SK-N-SH (cell line): ENCODE measurements around the gene PCYT1A. TPM values are rescaled to one million over a fixed set of nuclear protein-coding genes. Genes with fewer than 3 reads are reported as not detected.

Experiments
- CTCF ChIA-PET: fragments of 300-600, 350-600 bp; formaldehyde crosslinking; extraction: SDS; loops from one replicate; lab custom pipeline; 2021; lab: Yijun Ruan, JAX
- POLR2A ChIA-PET: fragments of 350-600 bp; sonication (Branson Sonifier 250); formaldehyde crosslinking; extraction: SDS; loops from one replicate; lab custom pipeline; 2020; ENCODE audit warnings: antibody characterized with exemption, inconsistent platforms; lab: Yijun Ruan, JAX
- DNase-seq: peaks from one replicate; pipeline ENCODE4 v3.0.0; 2012
- H2AFZ ChIP-seq: fragments of 200-600 bp; sonication (generic); 2 replicates; pipeline ENCODE4 v1.8.1; 2016; ENCODE audit warnings: antibody characterized with exemption, mild to moderate bottlenecking, low read depth
- H3F3A ChIP-seq: fragments of 200-600 bp; sonication (generic); replicated peaks from 2 replicates; pipeline ENCODE3; 2016; ENCODE audit warnings: antibody characterized with exemption, mild to moderate bottlenecking; ENCODE audit not compliant: insufficient read depth
- H3K27ac ChIP-seq, 2 experiments: fragments of 200-500 bp in 1 of 2; fragments of 200-600 bp in 1 of 2; sonication (Bioruptor generic) in 1 of 2; sonication (generic), shearing (Covaris generic) in 1 of 2; 2 replicates each; pipeline versions ENCODE4 v1.5.1 to v1.6.1; 2014 to 2016; ENCODE audit warnings: low read depth in 2 of 2, inconsistent platforms in 1 of 2, low read length in 1 of 2, mild to moderate bottlenecking in 1 of 2, mixed read lengths in 1 of 2
- H3K27me3 ChIP-seq: fragments of 200-600 bp; sonication (generic), shearing (Covaris generic); 2 replicates; pipeline ENCODE4 v1.6.1; 2016; ENCODE audit warnings: mixed run types; ENCODE audit not compliant: insufficient read depth
- H3K36me3 ChIP-seq, 2 experiments: fragments of 200-500 bp in 1 of 2; fragments of 200-600 bp in 1 of 2; sonication (Bioruptor generic) in 1 of 2; sonication (generic) in 1 of 2; replicated peaks in 1 of 2; 2 replicates each; pipeline versions ENCODE3 to v1.5.1; 2014 to 2016; ENCODE audit warnings: low read length in 1 of 2, mild to moderate bottlenecking in 1 of 2; ENCODE audit not compliant: insufficient read depth in 2 of 2, control insufficient read depth in 1 of 2
- H3K4me1 ChIP-seq, 2 experiments: fragments of 200-500 bp in 1 of 2; fragments of 200-600 bp in 1 of 2; sonication (Bioruptor generic) in 1 of 2; sonication (generic), shearing (Covaris generic) in 1 of 2; 2 replicates each; pipeline versions ENCODE4 v1.5.1 to v1.6.1; 2014 to 2016; ENCODE audit warnings: low read depth in 1 of 2, low read length in 1 of 2, mixed run types in 1 of 2; ENCODE audit not compliant: insufficient read depth in 2 of 2, control insufficient read depth in 1 of 2
- H3K4me2 ChIP-seq: fragments of 200-600 bp; sonication (generic), shearing (Covaris generic); 2 replicates; pipeline ENCODE4 v1.6.1; 2017; ENCODE audit warnings: mixed run types
- H3K4me3 ChIP-seq, 2 experiments: fragments of 200-500 bp in 1 of 2; fragments of 200-600 bp in 1 of 2; sonication (Bioruptor generic) in 1 of 2; sonication (generic), shearing (Covaris generic) in 1 of 2; 2 replicates each; pipeline versions ENCODE4 v1.5.1 to v1.8.1; 2014 to 2016; ENCODE audit warnings: low read depth in 2 of 2, inconsistent platforms in 1 of 2, low read length in 1 of 2, mild to moderate bottlenecking in 1 of 2, mixed read lengths in 1 of 2, moderate library complexity in 1 of 2
- H3K79me2 ChIP-seq: fragments of 200-600 bp; sonication (generic); 2 replicates; pipeline ENCODE4 v1.8.1; 2017; ENCODE audit warnings: mild to moderate bottlenecking; ENCODE audit not compliant: insufficient read depth
- H3K9ac ChIP-seq: fragments of 200-600 bp; sonication (generic); 2 replicates; pipeline ENCODE4 v1.6.1; 2017; ENCODE audit warnings: mixed run types
- H3K9me2 ChIP-seq: fragments of 200-600 bp; sonication (generic); 2 replicates; pipeline ENCODE4 v1.6.1; 2017; ENCODE audit warnings: mixed run types
- H3K9me3 ChIP-seq: fragments of 200-600 bp; sonication (generic); 2 replicates; pipeline ENCODE4 v1.6.1; 2017; ENCODE audit warnings: mixed run types, mild to moderate bottlenecking, moderate library complexity
- H4K20me1 ChIP-seq: fragments of 200-600 bp; sonication (generic); 2 replicates; pipeline ENCODE4 v1.6.1; 2017; ENCODE audit warnings: mild to moderate bottlenecking, mixed run types; ENCODE audit not compliant: insufficient read depth
- CHD2 ChIP-seq: fragments of 150-350 bp; IDR thresholded peaks from 2 replicates; pipeline ENCODE4 v1.6.1; 2018; ENCODE audit warnings: low read length; ENCODE audit not compliant: partially characterized antibody
- CTCF ChIP-seq: fragments of 200-600 bp; sonication (generic); IDR thresholded peaks from 2 replicates; pipeline ENCODE4 v1.6.1; 2017; ENCODE audit warnings: antibody characterized with exemption, mild to moderate bottlenecking, moderate library complexity
- EZH2phosphoT487 ChIP-seq: fragments of 200-600 bp; sonication (generic); IDR thresholded peaks from 2 replicates; pipeline ENCODE4 v1.6.1; 2017; ENCODE audit warnings: low read depth, mixed run types, mild to moderate bottlenecking, antibody characterized with exemption, moderate library complexity, borderline replicate concordance
- FOSL2 ChIP-seq: IDR thresholded peaks from 2 replicates; pipeline ENCODE4 v1.4.0; 2012; ENCODE audit warnings: low read depth, mild to moderate bottlenecking, moderate library complexity, borderline replicate concordance
- FOXJ3 ChIP-seq: sonication (generic); formaldehyde crosslinking; IDR thresholded peaks from 2 replicates; pipeline ENCODE4 v1.5.1; 2020; ENCODE audit warnings: mild to moderate bottlenecking, missing genetic modification reagents
- GABPA ChIP-seq: IDR thresholded peaks from 2 replicates; pipeline ENCODE4 v1.4.0; 2012; ENCODE audit warnings: low read depth, mild to moderate bottlenecking
- GATA2 ChIP-seq: sonication (generic); formaldehyde crosslinking; IDR thresholded peaks from 2 replicates; pipeline ENCODE4 v1.5.0; 2020; ENCODE audit warnings: mild to moderate bottlenecking, missing genetic modification reagents
- IRF3 ChIP-seq: fragments of 150-350 bp; IDR thresholded peaks from 2 replicates; pipeline ENCODE4 v1.6.1; 2016; ENCODE audit warnings: mild to moderate bottlenecking, low read depth, low read length
- JUND ChIP-seq: IDR thresholded peaks from 2 replicates; pipeline ENCODE4 v1.4.0; 2012
- MXI1 ChIP-seq: IDR thresholded peaks from 2 replicates; pipeline ENCODE4 v1.6.1; 2012; ENCODE audit warnings: mild to moderate bottlenecking, low read depth, low read length, improper control_type of control experiment
- NFIC ChIP-seq: IDR thresholded peaks from 2 replicates; pipeline ENCODE4 v1.4.0; 2012; ENCODE audit warnings: borderline replicate concordance
- NRF1 ChIP-seq: IDR thresholded peaks from 2 replicates; pipeline ENCODE4 v1.6.1; 2012; ENCODE audit warnings: low read depth, mild to moderate bottlenecking, low read length
- RCOR1 ChIP-seq: fragments of 150-350 bp; IDR thresholded peaks from 2 replicates; pipeline ENCODE4 v1.6.1; 2017; ENCODE audit warnings: antibody characterized with exemption, low read length
- REST ChIP-seq: IDR thresholded peaks from 2 replicates; pipeline ENCODE4 v1.6.1; 2012; ENCODE audit warnings: mild to moderate bottlenecking, low read depth, low read length, moderate library complexity
- RXRA ChIP-seq: IDR thresholded peaks from 2 replicates; pipeline ENCODE4 v1.4.0; 2012; ENCODE audit warnings: low read depth, mild to moderate bottlenecking, borderline replicate concordance
- SMC3 ChIP-seq: IDR thresholded peaks from 2 replicates; pipeline ENCODE4 v1.6.1; 2012; ENCODE audit warnings: low read depth, low read length, improper control_type of control experiment
- TAF1 ChIP-seq: IDR thresholded peaks from 2 replicates; pipeline ENCODE4 v1.6.1; 2012; ENCODE audit warnings: low read depth, mild to moderate bottlenecking, low read length, moderate library complexity, borderline replicate concordance
- YY1 ChIP-seq: IDR thresholded peaks from 2 replicates; pipeline ENCODE4 v1.4.0; 2012; ENCODE audit warnings: low read depth, mild to moderate bottlenecking
- ZBTB33 ChIP-seq: IDR thresholded peaks from 2 replicates; pipeline ENCODE4 v1.4.0; 2012; ENCODE audit warnings: low read depth, borderline replicate concordance
- WGBS: methylation state at CpG from one replicate; pipeline ENCODE4 v1.1.6; 2017; ENCODE audit warnings: low lambda C conversion rate; 5-methylcytosine and 5-hydroxymethylcytosine counted together
- polyA plus RNA-seq, 3 experiments: library from polyadenylated mRNA; depleted of rRNA; stranded (reverse); fragments of >200 nt; gene quantifications; 2 replicates each; pipeline ENCODE4 v1.2.3, GENCODE V29; 2012

PCYT1A gene
- polyA plus RNA-seq, 1 of the 3 experiments (the other 2 are of a cell fraction): 45.9 TPM

GRCh38 chr3:196287440-196288140, at the start of gene PCYT1A (continued):
- TF ChIP-seq ZBTB33 (no peak; the same call in 1 of the 2 replicates), NRF1 (no peak)
- TF ChIP-seq, all 33 proteins: peak for 13

- Histone ChIP-seq H3K9me2 (no peaks in the 10 kb centered on the region), H3K27ac (no peak overlapping the region), H2AFZ (no peak overlapping the region), H3K4me1 (no peaks in the 10 kb centered on the region), H3K4me3 (no peak overlapping the region), H3F3A (no peaks in the 10 kb centered on the region), H3K9me3 (no peaks in the 10 kb centered on the region), H3K27me3 (no peaks in the 10 kb centered on the region), H3K79me2 (no peaks in the 10 kb centered on the region), H3K36me3 (no peaks in the 10 kb centered on the region), H3K4me2 (no peak overlapping the region), H3K9ac (no peak overlapping the region), H4K20me1 (no peaks in the 10 kb centered on the region)
- 90% methylated on average over 17 of the region's 17 CpGs for WGBS
- DNase-seq: no peak
- ChIA-PET CTCF (interaction anchor here (0.7 kb wide), 1 partner anchor 13 kb away, joined by 3 read pairs; no protein-coding TSS in a partner anchor), POLR2A (no interaction called here)
- TF ChIP-seq CHD2 (no peak), JUND (no peak), FOSL2 (no peak), REST (no peak), GABPA (no peak), SMC3 (no peak), EZH2phosphoT487 (no peak), YY1 (no peak), TAF1 (no peak), CTCF (no peak), GATA2 (no peak), MXI1 (no peak), IRF3 (no peak), NFIC (no peak), RCOR1 (no peak), FOXJ3 (CRISPR knock-in tag) (no peak), RXRA (no peak)
These were observed 49.0 kb upstream of the PCYT1A start for GRCh38 chr3:196336319-196337145.
